AG04449 (cell line): Measurements from ENCODE around the gene FKBP15.
"Not testable (repeated sequence)": the region's sequence is repeated elsewhere in the genome, so short reads cannot be mapped to it uniquely, and the experiment has no call there.

Experiments used
- CTCF ChIA-PET: fragments of 350-600 bp; formaldehyde crosslinking; extraction: SDS; loops from one replicate; lab custom pipeline; 2021; ENCODE audit warnings: antibody characterized with exemption; lab: Yijun Ruan, JAX
- POLR2A ChIA-PET: fragments of 400-600, 350-600 bp; formaldehyde crosslinking; extraction: SDS; loops from one replicate; lab custom pipeline; 2020; ENCODE audit warnings: antibody characterized with exemption, inconsistent platforms; lab: Yijun Ruan, JAX
- DNase-seq: peaks from one replicate; pipeline ENCODE4 v3.0.0-alpha.2; 2010; ENCODE audit warnings: low read depth, low spot score
- H3K4me3 ChIP-seq: 2 replicates; pipeline ENCODE4 v1.5.1; 2011; ENCODE audit warnings: low read depth, mild to moderate bottlenecking, control low read depth, low read length
- TF ChIP-seq, protein P1 (sequence below): IDR thresholded peaks from one replicate; pipeline ENCODE4 v1.5.1; 2011; ENCODE audit warnings: mild to moderate bottlenecking, moderate library complexity, low read length, control low read depth, inconsistent platforms; ENCODE audit not compliant: insufficient read depth; ENCODE audit errors: missing control alignments

Gene FKBP15

GRCh38 chr9:113154471-113154870 is 66.6 kb downstream of the FKBP15 start:
- ChIA-PET CTCF (no interaction called here), POLR2A (no interaction called here)
- DNase-seq = no peak
- TF ChIP-seq, protein P1, sequence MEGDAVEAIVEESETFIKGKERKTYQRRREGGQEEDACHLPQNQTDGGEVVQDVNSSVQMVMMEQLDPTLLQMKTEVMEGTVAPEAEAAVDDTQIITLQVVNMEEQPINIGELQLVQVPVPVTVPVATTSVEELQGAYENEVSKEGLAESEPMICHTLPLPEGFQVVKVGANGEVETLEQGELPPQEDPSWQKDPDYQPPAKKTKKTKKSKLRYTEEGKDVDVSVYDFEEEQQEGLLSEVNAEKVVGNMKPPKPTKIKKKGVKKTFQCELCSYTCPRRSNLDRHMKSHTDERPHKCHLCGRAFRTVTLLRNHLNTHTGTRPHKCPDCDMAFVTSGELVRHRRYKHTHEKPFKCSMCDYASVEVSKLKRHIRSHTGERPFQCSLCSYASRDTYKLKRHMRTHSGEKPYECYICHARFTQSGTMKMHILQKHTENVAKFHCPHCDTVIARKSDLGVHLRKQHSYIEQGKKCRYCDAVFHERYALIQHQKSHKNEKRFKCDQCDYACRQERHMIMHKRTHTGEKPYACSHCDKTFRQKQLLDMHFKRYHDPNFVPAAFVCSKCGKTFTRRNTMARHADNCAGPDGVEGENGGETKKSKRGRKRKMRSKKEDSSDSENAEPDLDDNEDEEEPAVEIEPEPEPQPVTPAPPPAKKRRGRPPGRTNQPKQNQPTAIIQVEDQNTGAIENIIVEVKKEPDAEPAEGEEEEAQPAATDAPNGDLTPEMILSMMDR = no peak
- no peak overlapping the region for H3K4me3 ChIP-seq

- ChIA-PET POLR2A (no interaction called here), CTCF (no interaction called here)
- TF ChIP-seq, protein P1 = no peak
- DNase-seq = no peak
- no peak overlapping the region for H3K4me3 ChIP-seq
Observed at GRCh38 chr9:113153599-113153998, 67.5 kb downstream of the FKBP15 start.

DNA sequence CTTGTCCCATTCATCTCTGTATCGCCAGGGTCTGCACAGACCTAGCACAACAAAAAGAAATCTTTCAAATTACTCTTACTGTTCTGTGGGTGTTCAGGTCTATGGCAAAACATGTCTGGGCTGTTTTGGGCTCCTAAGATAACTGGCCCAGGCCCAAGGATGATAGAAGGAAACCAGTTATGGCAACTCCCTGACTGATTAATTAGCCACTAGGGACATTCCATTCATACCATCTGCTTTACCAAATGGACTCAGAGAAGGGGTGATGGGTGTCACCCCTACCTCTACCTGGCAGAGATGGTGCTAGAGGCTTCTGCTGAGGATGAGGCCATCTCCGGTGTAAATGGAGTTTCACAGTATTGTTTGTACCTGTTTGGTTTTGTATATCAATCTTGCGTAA is 68.4 kb downstream of the FKBP15 start:
- ChIA-PET POLR2A (no interaction called here), CTCF (no interaction called here)
- DNase-seq = no peak
- H3K4me3 ChIP-seq = no peak overlapping the region
- TF ChIP-seq, protein P1 = no peak

- ChIA-PET CTCF (interaction anchor here (0.8 to 1.5 kb wide), 5 partner anchors 10 to 229 kb away, joined by 3 to 5 read pairs (median 3); no protein-coding TSS in a partner anchor), POLR2A (interaction anchor here (0.7 to 1.1 kb wide), 3 partner anchors 10 to 69 kb away, joined by 3 read pairs; partner anchors contain the start of genes FKBP15 and SLC31A1)
- no peak for DNase-seq
- TF ChIP-seq, protein P1 = no peak
- peak overlapping the region; percentile 88 for H3K4me3 ChIP-seq
Observed at GRCh38 chr9:113151696-113152630, 69.1 kb downstream of the FKBP15 start.

GRCh38 chr9:113150670-113151611 is 70.1 kb downstream of the FKBP15 start, which contains the start of gene SLC31A2:
TSS of gene SLC31A2 (plus strand) at chr9:113151007. CDS start at chr9:113151075, 68 bp downstream.
- H3K4me3 ChIP-seq = peak within 1 kb of the TSS; percentile 88
- TF ChIP-seq, protein P1 = peak; percentile 39
- CTCF ChIA-PET = interaction anchor here (0.8 to 1.5 kb wide), 6 partner anchors 11 to 228 kb away, joined by 3 to 5 read pairs (median 3); no protein-coding TSS in a partner anchor
- DNase-seq = no peak
- POLR2A ChIA-PET = interaction anchor here (0.6 to 1.1 kb wide), 4 partner anchors 11 to 259 kb away, joined by 3 read pairs; partner anchors contain the start of genes C9orf43, FKBP15, POLE3 and SLC31A1

GRCh38 chr9:113149561-113149960 is 71.5 kb downstream of the FKBP15 start:
- not testable (repeated sequence) for H3K4me3 ChIP-seq, DNase-seq
- ChIA-PET CTCF (interaction anchor here (0.9 to 1.2 kb wide), 4 partner anchors 24 to 289 kb away, joined by 3 read pairs; no protein-coding TSS in a partner anchor), POLR2A (interaction anchor here (1.0 kb wide), 1 partner anchor 71 kb away, joined by 3 read pairs; the partner anchor contains the start of gene FKBP15)
